ENCODE results near the gene APLP2.
A peak's percentile ranks its signal among the peaks of the same experiment; 100 is the strongest.
"Not testable (repeated sequence)": the region's sequence is repeated elsewhere in the genome, so short reads cannot be mapped to it uniquely, and the experiment has no call there.

The APLP2 gene

GRCh38 chr11:130061017-130061416 lies 8.7 kb upstream of the APLP2 start:
- DNase-seq (ENCODE audit: low read depth) = no peak

DNA sequence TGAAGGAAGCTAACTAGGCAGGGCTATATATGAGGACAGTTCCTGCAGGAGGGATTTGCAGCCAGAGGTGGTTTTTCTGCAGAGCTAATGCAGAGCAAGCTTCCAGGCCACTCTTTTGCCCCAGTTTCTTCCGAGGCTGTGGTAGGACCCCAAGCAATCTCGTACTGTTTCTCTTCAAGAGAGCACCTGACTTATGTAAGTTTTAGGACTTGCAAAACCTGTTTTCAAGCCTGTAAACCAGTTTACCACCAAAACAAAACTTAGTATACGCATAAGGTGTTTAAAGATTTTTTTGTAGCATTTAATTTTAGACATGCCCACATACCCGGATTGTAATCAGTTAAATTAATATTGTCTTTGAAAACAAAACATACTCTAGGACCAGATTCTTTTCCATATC lies 7.7 kb upstream of the APLP2 start:
- no peak for DNase-seq (ENCODE audit: low read depth)

DNA sequence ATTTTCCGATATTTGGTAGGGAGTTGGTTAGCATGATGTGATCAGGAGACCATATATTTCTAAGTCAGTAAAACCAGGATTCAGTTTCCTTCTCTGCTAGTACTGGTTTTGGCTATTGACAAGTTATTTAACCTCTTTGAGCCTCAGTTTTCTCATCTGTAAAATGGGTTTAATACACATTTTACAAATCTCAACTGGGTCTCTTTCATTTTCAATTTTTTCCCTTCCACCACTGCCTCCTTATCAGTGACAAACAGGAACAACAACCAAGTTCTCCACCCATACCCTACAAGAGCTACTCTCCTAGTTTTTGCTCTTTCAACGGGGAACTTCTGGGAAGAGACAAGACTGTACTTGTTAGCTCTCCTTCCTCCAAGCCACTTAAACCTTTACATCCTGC lies 6.2 kb upstream of the APLP2 start:
- DNase-seq (ENCODE audit: low read depth) = no peak

- no peak for DNase-seq (ENCODE audit: low read depth)
Measured at GRCh38 chr11:130064596-130064995, 5.1 kb upstream of the APLP2 start.

GRCh38 chr11:130066338-130066737 lies 3.4 kb upstream of the APLP2 start:
- no peak for DNase-seq (ENCODE audit: low read depth)

GRCh38 chr11:130068546-130068985 lies 1.1 kb upstream of the APLP2 start:
- no peak for DNase-seq (ENCODE audit: low read depth)

- peak; percentile 72 for DNase-seq (ENCODE audit: low read depth)
Measured at GRCh38 chr11:130068986-130069658, 572 bp upstream of the APLP2 start.

- no peak for DNase-seq (ENCODE audit: low read depth)
Measured at GRCh38 chr11:130070109-130070845, 583 bp downstream of the APLP2 start.

DNA sequence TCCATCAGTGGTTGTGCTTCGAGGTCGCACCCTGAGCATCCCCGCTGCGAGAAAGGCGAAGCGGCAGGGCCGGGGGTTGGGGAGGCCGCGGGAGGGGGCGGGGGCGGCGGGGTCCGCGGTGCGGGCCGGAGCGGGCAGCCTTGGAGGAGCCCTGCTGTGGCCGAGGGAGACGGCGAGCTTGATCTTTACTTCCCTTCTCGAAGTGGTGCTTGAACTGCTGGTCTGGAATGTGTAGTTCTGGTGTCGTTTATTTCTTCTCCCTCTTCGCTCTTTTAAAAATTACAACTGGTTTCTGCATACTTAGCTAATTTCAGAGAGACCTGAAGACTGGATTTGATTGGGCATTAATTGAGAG lies 1.1 kb downstream of the APLP2 start:
- no peak for DNase-seq (ENCODE audit: low read depth)

- no peak for DNase-seq (ENCODE audit: low read depth)
Measured at GRCh38 chr11:130071211-130071712, 1.6 kb downstream of the APLP2 start.

DNA sequence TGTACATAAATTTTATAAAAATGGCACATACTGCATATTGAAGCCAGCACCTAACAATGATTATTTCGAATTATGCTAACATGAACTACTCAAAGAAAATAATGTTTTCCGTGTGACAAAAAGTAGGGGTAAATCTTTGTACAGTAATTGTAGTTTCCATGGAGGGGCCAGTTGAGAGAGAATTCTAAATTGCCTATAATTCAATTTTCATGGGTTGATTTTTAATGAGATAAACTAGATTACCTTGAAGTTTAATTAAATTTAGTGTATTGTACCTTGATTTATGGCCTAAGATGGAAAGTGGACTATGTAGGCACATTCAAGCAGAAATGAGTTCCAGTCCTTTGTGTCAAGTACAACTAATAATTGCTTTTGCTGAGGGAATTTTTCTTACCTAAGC lies 5.0 kb downstream of the APLP2 start:
- DNase-seq (ENCODE audit: low read depth) = no peak

GRCh38 chr11:130076778-130077481 lies 7.2 kb downstream of the APLP2 start:
- no peak for DNase-seq (ENCODE audit: low read depth)

- no peak for DNase-seq (ENCODE audit: low read depth)
Measured at GRCh38 chr11:130077671-130078070, 8.0 kb downstream of the APLP2 start.

DNA sequence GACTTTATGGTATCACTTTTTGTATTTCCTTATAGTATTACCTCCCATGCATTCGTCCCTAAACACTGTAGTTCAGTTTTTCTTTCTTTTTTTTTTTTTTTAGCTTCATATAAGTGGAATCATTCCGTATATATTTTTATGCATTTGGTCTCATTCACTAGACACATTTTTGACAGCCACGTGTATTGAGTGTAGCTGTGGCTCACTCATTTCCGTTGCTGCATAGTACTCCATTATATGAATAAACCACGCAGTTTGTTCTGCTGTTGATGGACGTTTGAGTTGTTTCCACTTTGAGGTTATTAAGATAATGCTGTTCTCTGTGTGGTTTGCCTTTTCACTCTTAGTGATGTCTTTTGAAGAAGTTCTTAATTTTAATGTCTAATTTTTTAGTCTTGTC lies 8.4 kb downstream of the APLP2 start:
- no peak for DNase-seq (ENCODE audit: low read depth)

DNA sequence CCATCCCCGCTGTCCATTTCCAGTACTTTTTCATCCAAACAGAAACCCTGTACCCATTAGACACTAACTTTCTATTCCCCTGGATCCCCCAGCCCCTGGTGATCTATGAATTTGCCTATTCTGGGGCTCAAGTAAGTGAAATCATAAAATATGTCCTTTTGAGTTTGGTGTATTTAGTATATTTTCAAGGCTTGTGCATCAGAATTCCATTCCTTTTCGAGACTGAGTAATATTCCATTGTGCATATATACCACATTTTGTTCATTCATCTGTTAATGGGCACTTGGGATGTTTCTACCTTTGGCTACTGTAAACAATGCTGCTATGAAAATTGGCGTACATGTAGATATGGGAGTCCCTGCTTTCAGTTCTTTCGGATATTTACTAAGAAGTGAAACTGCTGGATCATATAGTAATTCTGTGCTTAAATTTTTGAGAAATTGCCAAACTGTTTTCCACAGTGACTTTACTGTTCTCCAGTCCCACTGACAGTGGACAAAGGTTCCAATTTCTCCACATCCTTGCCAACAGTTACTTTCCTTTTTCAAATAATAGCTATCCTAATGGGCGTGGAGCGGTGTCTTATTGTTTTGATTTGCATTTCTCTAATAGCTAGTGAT lies 16.1 kb downstream of the APLP2 start:
- DNase-seq (ENCODE audit: low read depth) = no peak

DNA sequence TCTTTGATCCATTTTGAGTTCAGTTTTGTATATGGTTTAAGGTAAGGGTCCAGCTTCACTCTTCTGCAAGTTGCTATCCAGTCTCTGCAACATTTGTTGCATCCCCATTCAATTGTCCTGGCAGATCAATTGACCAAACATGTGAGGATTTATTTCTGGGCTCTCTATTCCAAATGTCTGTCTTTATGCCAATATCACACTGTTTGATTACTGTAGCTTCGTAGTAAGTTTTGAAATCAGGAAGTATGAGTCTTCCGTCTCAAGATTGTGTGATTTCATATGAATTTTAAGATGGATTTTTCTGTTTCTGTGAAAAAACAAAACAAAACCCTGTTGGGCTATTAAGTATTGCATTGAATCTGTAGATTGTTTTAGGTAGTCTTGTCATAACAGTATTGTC lies 17.0 kb downstream of the APLP2 start:
- DNase-seq (ENCODE audit: low read depth) = no peak

DNA sequence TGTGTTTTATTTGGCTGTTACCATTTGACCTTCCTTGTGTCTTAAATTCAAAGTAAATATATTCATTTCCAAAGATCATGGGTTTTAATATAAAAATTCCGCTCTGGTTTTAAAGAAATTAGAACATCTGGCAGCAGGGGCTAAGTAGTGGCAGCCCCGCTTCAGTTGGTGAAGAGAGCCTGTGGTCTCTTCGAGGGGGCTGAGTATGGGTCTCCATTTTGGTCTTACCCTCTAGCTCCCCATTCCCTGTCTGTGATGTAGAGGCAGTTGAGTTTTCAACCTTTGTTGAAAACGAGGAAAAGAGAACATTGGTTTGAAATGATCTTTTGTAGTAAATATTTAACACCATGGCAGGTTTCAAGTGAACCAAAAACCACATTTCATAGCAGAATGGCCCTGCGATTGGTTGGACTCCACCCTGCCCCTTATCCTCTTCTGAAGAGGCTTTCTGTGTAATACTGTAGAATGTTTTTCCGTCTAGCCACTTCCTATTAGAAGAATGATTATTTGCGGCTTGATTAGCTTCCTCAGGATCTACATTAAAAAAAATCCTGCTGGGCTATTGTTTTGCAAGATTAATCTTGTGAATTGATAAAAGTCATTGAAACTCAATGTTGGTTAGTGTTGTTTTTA lies 17.7 kb downstream of the APLP2 start:
- no peak for DNase-seq (ENCODE audit: low read depth)

DNA sequence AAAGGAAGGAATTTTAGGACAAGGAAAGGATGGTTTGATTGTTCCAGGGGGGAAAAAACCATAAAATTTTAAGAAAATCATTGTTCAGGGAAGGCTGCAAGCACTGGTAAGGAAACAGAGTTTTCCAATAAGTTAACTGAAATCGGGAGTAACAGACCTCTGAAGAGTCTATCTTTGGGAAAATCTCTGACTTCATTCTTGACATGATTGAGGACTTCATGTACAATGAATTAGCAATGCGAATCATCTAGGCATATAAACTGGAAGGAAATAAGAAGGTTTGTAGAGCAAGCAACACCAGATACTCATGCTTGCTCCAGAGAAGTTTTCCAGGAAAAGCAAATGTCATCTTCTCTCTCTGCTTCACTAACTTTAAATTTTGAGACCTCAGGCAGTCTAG lies 18.5 kb downstream of the APLP2 start:
- DNase-seq (ENCODE audit: low read depth) = no peak

- no peak for DNase-seq (ENCODE audit: low read depth)
Measured at GRCh38 chr11:130088919-130089673, 19.4 kb downstream of the APLP2 start.

DNA sequence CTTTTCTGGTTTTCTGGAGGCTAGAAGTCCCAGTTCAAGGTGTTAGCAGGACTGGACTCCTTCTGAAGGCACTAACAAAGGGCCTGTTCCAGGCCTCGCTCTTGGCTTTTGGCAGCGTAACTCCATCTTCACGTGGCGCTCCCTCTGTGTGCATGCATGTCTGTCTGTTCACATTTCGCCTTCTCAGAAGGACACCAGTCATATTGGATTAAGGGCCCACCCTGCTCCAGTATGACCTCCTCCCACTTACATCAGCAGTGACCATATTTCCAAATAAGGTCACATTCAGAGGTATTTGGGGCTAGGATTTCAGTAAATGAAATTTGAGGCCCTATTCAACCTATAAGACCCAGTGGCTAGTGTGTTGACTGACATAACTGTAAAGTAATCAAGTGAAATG lies 20.0 kb downstream of the APLP2 start:
- DNase-seq (ENCODE audit: low read depth) = no peak

- DNase-seq (ENCODE audit: low read depth) = not testable (repeated sequence)
Measured at GRCh38 chr11:130090517-130090916, 20.8 kb downstream of the APLP2 start.

Measured in stromal cell of bone marrow (primary cell).